Activated CD4-positive, alpha-beta T cell treated with anti-CD3 and anti-CD28 coated beads, Interleukin-2, amount 50 U/mL, for 16 hours (primary cell): Measurements from ENCODE around the gene ANKRD53.

ENCODE experiments used
- DNase-seq: peaks from one replicate; pipeline ENCODE4 v3.0.0-alpha.2; 2020

ANKRD53 gene

GRCh38 chr2:70967189-70967588, 11.2 kb upstream of the ANKRD53 start:
- no peak for DNase-seq

DNA sequence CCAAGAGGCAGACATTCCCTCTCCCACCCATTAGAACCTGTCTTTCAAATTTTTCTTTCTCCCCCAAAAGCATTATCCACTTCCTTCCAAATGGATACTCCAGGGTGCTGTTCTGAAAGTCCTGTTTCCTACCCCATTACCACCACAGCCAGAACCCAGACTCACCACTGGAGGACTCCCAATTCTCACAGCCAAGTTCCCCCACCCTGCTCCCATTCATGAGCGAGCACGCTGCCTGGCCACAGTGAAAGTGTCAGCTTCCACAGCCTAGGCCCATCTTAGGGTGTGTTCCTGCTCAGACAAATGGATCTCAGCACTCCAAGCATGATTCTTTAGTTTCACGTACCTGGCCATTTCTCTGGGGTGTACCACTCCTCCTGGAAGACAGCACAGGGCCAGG, 3.8 kb upstream of the ANKRD53 start:
- no peak for DNase-seq

GRCh38 chr2:70975237-70975636, 3.2 kb upstream of the ANKRD53 start:
- no peak for DNase-seq

DNA sequence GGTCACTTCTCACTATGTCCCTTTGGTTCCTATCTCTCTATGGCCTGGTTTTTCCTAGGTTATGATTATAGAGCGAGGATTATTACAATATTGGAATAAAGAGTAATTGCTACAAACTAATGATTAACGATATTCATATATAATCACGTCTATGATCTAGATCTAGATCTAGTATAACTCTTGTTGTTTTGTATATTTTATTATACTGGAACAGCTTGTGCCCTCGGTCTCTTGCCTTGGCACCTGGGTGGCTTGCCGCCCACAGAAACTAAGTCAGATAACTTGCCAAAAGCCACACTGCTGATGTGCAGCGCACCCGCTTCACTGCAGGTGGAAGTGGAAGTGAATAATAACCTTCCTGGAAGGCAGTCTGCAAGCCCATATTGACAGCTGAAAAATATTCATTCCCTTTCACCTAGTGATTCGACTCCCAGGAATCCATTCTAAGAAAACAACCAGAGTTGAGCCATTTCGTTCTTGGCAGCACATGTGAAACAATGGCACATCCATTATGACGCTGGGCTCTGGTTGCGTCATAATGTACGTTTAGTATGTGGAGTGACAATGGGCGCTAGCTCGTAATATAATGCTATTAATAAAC, 725 bp upstream of the ANKRD53 start:
- peak; percentile 35 for DNase-seq

GRCh38 chr2:70979180-70979488, 704 bp downstream of the ANKRD53 start:
- DNase-seq = no peak

- no peak for DNase-seq
Measured at GRCh38 chr2:70979626-70980025, 1.2 kb downstream of the ANKRD53 start.

DNA sequence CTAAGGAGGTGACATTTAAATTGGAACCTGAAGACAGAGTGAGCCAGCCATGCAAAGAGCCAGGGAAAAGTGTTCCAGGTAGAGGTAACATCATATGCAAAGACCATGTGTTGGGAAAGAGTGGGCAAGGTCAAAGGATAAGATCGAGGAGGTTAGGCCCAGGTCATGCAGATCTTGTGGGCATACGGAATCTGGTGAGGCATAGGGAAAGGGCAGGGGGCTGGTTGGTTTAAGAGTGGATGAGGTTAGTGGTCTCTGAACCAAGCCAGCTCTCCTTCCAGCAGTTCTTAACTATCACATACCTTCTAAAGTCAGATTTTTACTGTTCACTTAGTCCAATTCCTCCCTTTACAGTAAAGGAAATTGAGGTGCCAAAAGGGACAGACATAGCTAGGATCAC, 3.0 kb downstream of the ANKRD53 start:
- DNase-seq = no peak

GRCh38 chr2:70981866-70982810, 3.7 kb downstream of the ANKRD53 start:
- no peak for DNase-seq

DNA sequence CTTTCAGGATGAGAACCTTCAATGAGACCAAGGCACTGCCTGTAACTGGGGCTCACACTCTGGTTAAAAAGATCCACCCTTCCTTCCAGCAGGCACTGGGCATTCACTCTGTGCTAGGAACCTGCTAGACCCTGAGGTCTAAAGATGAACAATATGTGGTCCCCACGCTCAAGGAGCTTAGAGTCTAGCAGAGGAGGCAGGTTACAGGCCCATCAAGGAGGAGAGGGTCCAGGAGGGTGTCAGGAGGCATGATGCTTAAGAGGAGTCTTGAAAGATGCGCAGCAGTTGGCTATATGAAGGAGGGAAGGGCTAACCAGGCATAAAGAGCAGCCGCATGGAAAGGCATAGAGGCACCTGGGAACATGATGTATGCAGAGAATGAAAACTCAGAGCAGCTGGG, 4.5 kb downstream of the ANKRD53 start:
- no peak for DNase-seq

GRCh38 chr2:70983506-70984227, 5.2 kb downstream of the ANKRD53 start:
- no peak for DNase-seq

DNA sequence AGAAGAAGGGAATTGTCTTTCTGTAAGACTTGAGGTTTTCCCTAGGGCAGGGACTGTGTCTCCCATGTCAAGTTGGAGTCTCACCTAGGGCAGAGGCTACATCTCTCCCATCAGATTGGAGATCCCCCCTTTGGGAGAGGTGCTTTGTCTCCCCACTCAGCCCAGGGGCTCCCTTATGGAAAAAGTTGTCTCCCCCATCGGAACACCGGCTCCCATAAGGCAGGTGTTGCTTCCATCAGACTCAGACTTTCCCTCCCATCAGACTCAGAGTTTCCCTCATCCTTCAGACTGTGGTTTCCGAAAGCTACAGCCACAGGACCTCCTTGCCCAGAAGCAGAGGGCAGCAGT, 5.8 kb downstream of the ANKRD53 start:
- no peak for DNase-seq

DNA sequence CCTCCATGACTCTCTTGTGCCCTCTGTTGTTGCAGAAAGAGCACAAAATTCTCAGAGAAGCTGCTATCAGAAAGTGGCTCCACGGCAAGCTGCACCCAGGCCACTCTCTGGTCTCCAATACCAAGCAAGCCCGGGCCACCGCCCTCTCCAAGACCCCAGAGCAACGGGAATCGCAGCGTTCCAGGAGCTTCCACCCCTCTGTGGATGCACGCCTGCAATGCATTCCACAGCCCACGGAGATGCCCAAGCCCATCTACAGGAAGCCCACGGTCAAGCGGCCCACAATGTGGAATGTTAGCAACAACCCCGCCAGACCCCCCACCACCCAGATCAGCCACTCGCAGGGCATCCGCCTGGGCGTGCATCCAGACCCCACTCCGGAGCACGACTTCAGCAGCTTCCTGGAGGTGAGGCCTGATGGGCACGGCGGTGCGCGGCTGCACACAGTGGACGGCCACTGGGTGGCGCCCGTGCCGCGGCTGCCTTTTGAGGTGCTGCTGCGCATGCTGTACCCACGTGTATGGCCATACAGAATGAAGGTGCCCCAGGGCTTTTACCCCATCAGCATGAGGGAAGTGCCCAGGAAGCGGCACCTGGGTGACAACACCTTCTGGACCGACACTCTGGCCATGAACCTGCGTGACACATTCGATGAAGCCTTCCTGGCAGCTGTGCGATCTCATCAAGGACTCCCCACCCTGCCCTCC, 6.3 kb downstream of the ANKRD53 start:
- DNase-seq = peak; percentile 83

GRCh38 chr2:70985283-70985688, 6.9 kb downstream of the ANKRD53 start:
- no peak for DNase-seq

DNA sequence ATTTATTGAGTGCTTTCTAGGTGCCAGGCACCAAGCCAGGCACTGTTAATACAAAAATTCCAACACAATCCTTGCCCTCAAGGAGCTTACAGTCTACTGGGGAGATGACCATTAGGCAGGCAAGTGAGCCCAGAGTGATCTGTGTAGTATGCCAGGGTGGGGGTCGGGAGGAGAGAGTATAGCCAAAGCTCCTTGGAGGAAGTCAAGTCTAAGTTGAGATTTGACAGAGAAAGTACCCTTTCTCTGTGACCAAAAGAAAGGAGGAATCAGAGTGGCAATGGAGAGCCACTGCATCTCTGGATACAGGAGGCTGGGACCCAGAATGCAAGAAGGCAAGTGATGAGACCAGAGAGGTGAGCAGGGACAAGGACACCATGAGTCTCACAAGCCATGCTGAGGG, 7.5 kb downstream of the ANKRD53 start:
- no peak for DNase-seq

GRCh38 chr2:70986499-70987189, 8.2 kb downstream of the ANKRD53 start:
- DNase-seq = no peak

GRCh38 chr2:70987386-70987785, 9.0 kb downstream of the ANKRD53 start:
- no peak for DNase-seq

DNA sequence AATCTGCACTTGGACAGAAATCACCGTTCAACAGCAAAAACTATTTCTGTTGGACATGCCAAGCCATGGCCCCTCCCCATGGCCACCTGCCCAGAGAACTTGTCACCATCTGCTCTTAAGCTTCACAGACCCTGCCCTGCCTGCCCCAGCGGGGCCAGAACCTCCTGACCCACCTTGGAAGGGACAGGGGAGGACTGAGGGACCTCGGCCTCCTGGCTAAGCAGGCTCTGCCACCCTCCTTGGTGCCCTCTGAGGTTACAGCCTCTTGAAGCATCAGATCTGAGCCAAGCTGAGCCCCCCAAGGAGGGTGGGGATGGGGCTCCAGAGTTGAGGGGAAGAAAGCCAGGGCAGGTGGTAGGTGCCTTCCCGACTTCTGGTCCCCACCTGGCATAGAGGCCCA, 9.7 kb downstream of the ANKRD53 start:
- DNase-seq = no peak

GRCh38 chr2:70988726-70989648, 10.6 kb downstream of the ANKRD53 start:
- no peak for DNase-seq

DNA sequence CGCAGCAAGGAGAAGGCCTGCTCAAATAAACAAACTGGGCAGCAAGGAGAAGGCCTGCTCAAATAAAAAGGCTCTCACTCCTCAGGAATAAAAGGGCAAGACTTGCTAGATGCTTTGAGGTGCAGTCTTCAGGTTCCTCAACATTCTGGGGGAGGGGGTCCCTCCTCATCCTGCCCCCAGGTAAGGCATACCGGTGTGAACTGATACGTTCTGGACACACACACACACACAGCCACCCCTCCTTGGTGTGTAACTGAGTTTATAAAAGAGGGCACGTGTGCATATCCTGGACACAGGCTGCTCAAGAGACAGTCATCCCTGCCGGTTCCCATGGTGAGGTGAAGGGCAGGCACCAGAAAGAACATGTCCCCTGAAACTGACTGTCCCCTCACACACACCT, 11.8 kb downstream of the ANKRD53 start:
- DNase-seq = no peak

GRCh38 chr2:70991142-70991541, 12.7 kb downstream of the ANKRD53 start:
- no peak for DNase-seq

GRCh38 chr2:70991742-70992141, 13.3 kb downstream of the ANKRD53 start:
- no peak for DNase-seq
